ENCODE data around the gene NUP210.
"Not testable (repeated sequence)": the region's sequence is repeated elsewhere in the genome, so short reads cannot be mapped to it uniquely, and the experiment has no call there.

GRCh38 chr3:13442882-13443281 is 22.8 kb upstream of the NUP210 start:
- TF ChIP-seq, protein P1, sequence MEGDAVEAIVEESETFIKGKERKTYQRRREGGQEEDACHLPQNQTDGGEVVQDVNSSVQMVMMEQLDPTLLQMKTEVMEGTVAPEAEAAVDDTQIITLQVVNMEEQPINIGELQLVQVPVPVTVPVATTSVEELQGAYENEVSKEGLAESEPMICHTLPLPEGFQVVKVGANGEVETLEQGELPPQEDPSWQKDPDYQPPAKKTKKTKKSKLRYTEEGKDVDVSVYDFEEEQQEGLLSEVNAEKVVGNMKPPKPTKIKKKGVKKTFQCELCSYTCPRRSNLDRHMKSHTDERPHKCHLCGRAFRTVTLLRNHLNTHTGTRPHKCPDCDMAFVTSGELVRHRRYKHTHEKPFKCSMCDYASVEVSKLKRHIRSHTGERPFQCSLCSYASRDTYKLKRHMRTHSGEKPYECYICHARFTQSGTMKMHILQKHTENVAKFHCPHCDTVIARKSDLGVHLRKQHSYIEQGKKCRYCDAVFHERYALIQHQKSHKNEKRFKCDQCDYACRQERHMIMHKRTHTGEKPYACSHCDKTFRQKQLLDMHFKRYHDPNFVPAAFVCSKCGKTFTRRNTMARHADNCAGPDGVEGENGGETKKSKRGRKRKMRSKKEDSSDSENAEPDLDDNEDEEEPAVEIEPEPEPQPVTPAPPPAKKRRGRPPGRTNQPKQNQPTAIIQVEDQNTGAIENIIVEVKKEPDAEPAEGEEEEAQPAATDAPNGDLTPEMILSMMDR (IDR thresholded peaks at IDR 0.05; ENCODE audit: borderline replicate concordance, extremely low read depth, low read length, poor library complexity, severe bottlenecking) = not testable (repeated sequence)
- TF ChIP-seq EZH2 (IDR thresholded peaks at IDR 0.05; ENCODE audit: borderline replicate concordance, low read depth, low read length, severe bottlenecking) = not testable (repeated sequence)
